OCI-LY3 (cell line): ENCODE data around the gene KCNQ1.

Source experiments
- H2AFZ ChIP-seq: fragments of 200-600, 300-600 bp; shearing (Covaris generic); 2 replicates; pipeline ENCODE4 v1.6.0; 2014; ENCODE audit warnings: antibody characterized with exemption, low read depth, low read length
- H3K27ac ChIP-seq: fragments of 200-600, 300-600 bp; sonication (generic); 2 replicates; pipeline ENCODE4 v1.5.1; 2014; ENCODE audit warnings: mild to moderate bottlenecking, low read length, moderate library complexity, mixed read lengths
- H3K27me3 ChIP-seq: fragments of 200-600, 300-600 bp; sonication (generic); 2 replicates; pipeline ENCODE4 v1.6.1; 2014; ENCODE audit warnings: low read depth, low read length, mixed read lengths
- H3K36me3 ChIP-seq: fragments of 200-600, 300-600 bp; sonication (generic); replicated peaks from 2 replicates; pipeline ENCODE3; 2014; ENCODE audit warnings: low read depth, low read length, mixed read lengths
- H3K4me1 ChIP-seq: fragments of 300-600, 200-600 bp; sonication (generic); 2 replicates; pipeline ENCODE4 v1.6.1; 2014; ENCODE audit warnings: low read length, mixed read lengths
- H3K4me2 ChIP-seq: fragments of 200-600, 300-600 bp; sonication (generic); 2 replicates; pipeline ENCODE4 v1.6.1; 2014; ENCODE audit warnings: low read length, mixed read lengths
- H3K4me3 ChIP-seq: fragments of 300-600, 200-600 bp; sonication (generic); 2 replicates; pipeline ENCODE4 v1.5.1; 2014; ENCODE audit warnings: antibody characterized with exemption, mild to moderate bottlenecking, low read length, moderate library complexity
- H3K79me2 ChIP-seq: fragments of 300-600, 200-600 bp; shearing (Covaris generic); 2 replicates; pipeline ENCODE4 v1.6.1; 2014; ENCODE audit warnings: mild to moderate bottlenecking, low read length, mixed read lengths
- H3K9ac ChIP-seq: fragments of 300-600, 200-600 bp; shearing (Covaris generic); 2 replicates; pipeline ENCODE4 v1.6.0; 2014; ENCODE audit warnings: mild to moderate bottlenecking, low read length, moderate library complexity
- H3K9me3 ChIP-seq: fragments of 200-600, 300-600 bp; shearing (Covaris generic); 2 replicates; pipeline ENCODE4 v1.6.1; 2014; ENCODE audit warnings: low read length, mixed read lengths; ENCODE audit not compliant: insufficient read depth
- H4K20me1 ChIP-seq: fragments of 200-600, 300-600 bp; sonication (generic); 2 replicates; pipeline ENCODE4 v1.6.1; 2016; ENCODE audit warnings: low read length, mixed read lengths; ENCODE audit not compliant: insufficient read depth
- CTCF ChIP-seq: fragments of 200-600, 300-600 bp; sonication (generic); IDR thresholded peaks from 2 replicates; pipeline ENCODE4 v1.5.1; 2014; ENCODE audit warnings: antibody characterized with exemption, low read length, low read depth
- EZH2phosphoT487 ChIP-seq: fragments of 200-600 bp; shearing (Covaris generic); IDR thresholded peaks from 2 replicates; pipeline ENCODE4 v1.6.1; 2018; ENCODE audit warnings: antibody characterized with exemption, mixed run types, low read depth

The KCNQ1 gene

GRCh38 chr11:2898366-2899079, 453.7 kb downstream of the KCNQ1 start:
- Histone ChIP-seq H3K36me3 (no peaks in the 10 kb centered on the region), H3K27ac (no peak overlapping the region), H3K4me3 (no peak overlapping the region), H4K20me1 (no peaks in the 10 kb centered on the region), H3K79me2 (no peaks in the 10 kb centered on the region), H3K4me2 (peak overlapping the region; percentile 26), H2AFZ (peak overlapping the region; percentile 74; the same call in 1 of the 2 replicates), H3K9ac (no peak overlapping the region), H3K9me3 (no peaks in the 10 kb centered on the region), H3K4me1 (peaks cover 27% of the 10 kb centered on the region), H3K27me3 (no peaks in the 10 kb centered on the region)
- no peak for TF ChIP-seq CTCF
- no peak for TF ChIP-seq EZH2phosphoT487
